Breast epithelium (tissue), 3 donors: ENCODE measurements around the gene SNX15.

Experiments
- CTCF ChIP-seq, 3 donors: fragments of 450-650 bp; IDR thresholded peaks; one replicate each; pipeline ENCODE4 v1.5.1; 2016 to 2017; ENCODE audit warnings: antibody characterized with exemption in 3 of 3, mild to moderate bottlenecking in 3 of 3, moderate library complexity in 3 of 3
- POLR2A ChIP-seq: fragments of 450-650 bp; IDR thresholded peaks from one replicate; pipeline ENCODE4 v1.6.1; 2016; ENCODE audit warnings: antibody characterized with exemption, mild to moderate bottlenecking, moderate library complexity

GRCh38 chr11:65043881-65044501 lies 16.8 kb downstream of the SNX15 start:
- TF ChIP-seq CTCF (IDR thresholded peaks at IDR 0.05) (no peak), POLR2A (no peak)
